ENCODE measurements around the gene USP17L21.
"Not testable (repeated sequence)": the region's sequence is repeated elsewhere in the genome, so short reads cannot be mapped to it uniquely, and the experiment has no call there.

- not testable (repeated sequence) for TF ChIP-seq CTCF, POLR2A (IDR thresholded peaks at IDR 0.05)
These were observed 4.8 kb upstream of the USP17L21 start, which contains the start of gene USP17L20 for GRCh38 chr4:9257824-9258223.
